GM21825 (cell line): ENCODE measurements around the gene GNG7.
"Not testable (repeated sequence)": the region's sequence is repeated elsewhere in the genome, so short reads cannot be mapped to it uniquely, and the experiment has no call there.

Experiments used
- ATAC-seq: cut with Tn5 transposase; IDR thresholded peaks from one replicate; pipeline ENCODE4 v1.9.1; 2021; ENCODE audit warnings: mild to moderate bottlenecking, moderate library complexity; ENCODE audit not compliant: unreplicated experiment

GNG7 gene

GRCh38 chr19:2606774-2607173, 95.7 kb downstream of the GNG7 start:
- not testable (repeated sequence) for ATAC-seq

GRCh38 chr19:2605889-2606288, 96.6 kb downstream of the GNG7 start:
- not testable (repeated sequence) for ATAC-seq

- ATAC-seq = no peak
These were observed 97.7 kb downstream of the GNG7 start for GRCh38 chr19:2604747-2605329.

- no peak for ATAC-seq
These were observed 99.2 kb downstream of the GNG7 start for GRCh38 chr19:2603334-2603733.

GRCh38 chr19:2602391-2603181, 99.9 kb downstream of the GNG7 start:
- no peak for ATAC-seq

GRCh38 chr19:2600914-2601870, 101.3 kb downstream of the GNG7 start:
- ATAC-seq = no peak

GRCh38 chr19:2594319-2594718, 108.2 kb downstream of the GNG7 start:
- no peak for ATAC-seq

- ATAC-seq = no peak
These were observed 109.7 kb downstream of the GNG7 start for GRCh38 chr19:2592824-2593223.

GRCh38 chr19:2591537-2592291, 110.8 kb downstream of the GNG7 start:
- no peak for ATAC-seq

- ATAC-seq = no peak
These were observed 111.7 kb downstream of the GNG7 start for GRCh38 chr19:2590630-2591399.

GRCh38 chr19:2589441-2589840, 113.1 kb downstream of the GNG7 start:
- no peak for ATAC-seq

GRCh38 chr19:2588081-2588777, 114.3 kb downstream of the GNG7 start:
- no peak for ATAC-seq

GRCh38 chr19:2587001-2587719, 115.3 kb downstream of the GNG7 start:
- no peak for ATAC-seq

- no peak for ATAC-seq
These were observed 116.3 kb downstream of the GNG7 start for GRCh38 chr19:2586196-2586595.

GRCh38 chr19:2584002-2584401, 118.5 kb downstream of the GNG7 start:
- ATAC-seq = no peak

- no peak for ATAC-seq
These were observed 119.2 kb downstream of the GNG7 start for GRCh38 chr19:2582984-2583956.

- not testable (repeated sequence) for ATAC-seq
These were observed 122.1 kb downstream of the GNG7 start for GRCh38 chr19:2580396-2580795.
